HEK293 (cell line): ENCODE measurements around the gene SIX4.

Experiments
- CTCF ChIA-PET: fragments of 350-600 bp; formaldehyde crosslinking; extraction: SDS; loops from one replicate; lab custom pipeline; 2021; ENCODE audit warnings: antibody characterized with exemption; lab: Yijun Ruan, JAX
- POLR2A ChIA-PET: fragments of 300-600 bp; formaldehyde crosslinking; extraction: SDS; loops from one replicate; lab custom pipeline; 2020; ENCODE audit warnings: antibody characterized with exemption, inconsistent platforms; lab: Yijun Ruan, JAX
- H3K27ac ChIP-seq: fragments of 200-500 bp; sonication (Bioruptor generic); 2 replicates; pipeline ENCODE4 v1.5.1; 2014; ENCODE audit warnings: low read depth, low read length, control low read depth, inconsistent platforms; ENCODE audit errors: extremely low read depth
- H3K36me3 ChIP-seq, 2 experiments: fragments of 200-500 bp in 1 of 2; sonication (Bioruptor generic) in 1 of 2; 1 replicate in 1 of 2; 2 replicates in 1 of 2; pipeline ENCODE4 v1.5.1; 2014 to 2017; ENCODE audit warnings: inconsistent platforms in 2 of 2, low read length in 2 of 2; ENCODE audit not compliant: control insufficient read depth in 2 of 2, insufficient read depth in 1 of 2
- H3K4me1 ChIP-seq: fragments of 200-500 bp; sonication (Bioruptor generic); 2 replicates; pipeline ENCODE4 v1.5.1; 2014; ENCODE audit warnings: mild to moderate bottlenecking, low read length, inconsistent platforms; ENCODE audit not compliant: control insufficient read depth, insufficient read depth
- H3K4me3 ChIP-seq: 2 replicates; pipeline ENCODE4 v1.5.1; 2011; ENCODE audit warnings: low read depth, mild to moderate bottlenecking, control low read depth, low read length, moderate library complexity
- H3K9me3 ChIP-seq: fragments of 200-500 bp; sonication (Bioruptor generic); 2 replicates; pipeline ENCODE4 v1.5.1; 2014; ENCODE audit warnings: low read depth, low read length, inconsistent platforms; ENCODE audit not compliant: control insufficient read depth, insufficient read depth
- GFI1B ChIP-seq: fragments of 450-650 bp; formaldehyde crosslinking; IDR thresholded peaks from 2 replicates; pipeline ENCODE4 v1.5.1; 2016; ENCODE audit warnings: missing biosample characterization, missing genetic modification characterization
- KLF9 ChIP-seq: fragments of 450-650 bp; formaldehyde crosslinking; IDR thresholded peaks from 2 replicates; pipeline ENCODE4 v1.5.1; 2016; ENCODE audit warnings: missing biosample characterization, missing genetic modification characterization, low read depth
- MEIS1 ChIP-seq: sonication (generic); formaldehyde crosslinking; IDR thresholded peaks from 2 replicates; pipeline ENCODE4 v1.8.1; 2022; ENCODE audit warnings: missing genetic modification reagents, mild to moderate bottlenecking, borderline replicate concordance
- OSR2 ChIP-seq: fragments of 450-650 bp; formaldehyde crosslinking; IDR thresholded peaks from 2 replicates; pipeline ENCODE4 v1.5.1; 2016; ENCODE audit warnings: missing biosample characterization, missing genetic modification characterization
- WT1 ChIP-seq: fragments of 450-650 bp; formaldehyde crosslinking; IDR thresholded peaks from 2 replicates; pipeline ENCODE4 v1.5.1; 2016; ENCODE audit warnings: missing biosample characterization, missing genetic modification characterization
- ZBTB1 ChIP-seq: fragments of 450-650 bp; formaldehyde crosslinking; IDR thresholded peaks from 2 replicates; pipeline ENCODE4 v1.5.1; 2016; ENCODE audit warnings: missing biosample characterization, missing genetic modification characterization
- ZBTB17 ChIP-seq: fragments of 450-650 bp; formaldehyde crosslinking; IDR thresholded peaks from 2 replicates; pipeline ENCODE4 v1.5.1; 2016; ENCODE audit warnings: missing biosample characterization, missing genetic modification characterization
- ZNF175 ChIP-seq: fragments of 450-650 bp; formaldehyde crosslinking; IDR thresholded peaks from 2 replicates; pipeline ENCODE4 v1.5.1; 2016; ENCODE audit warnings: missing biosample characterization, missing genetic modification characterization
- ZNF23 ChIP-seq: fragments of 450-650 bp; formaldehyde crosslinking; IDR thresholded peaks from 2 replicates; pipeline ENCODE4 v1.5.1; 2016; ENCODE audit warnings: missing biosample characterization, missing genetic modification characterization, borderline replicate concordance
- ZNF324 ChIP-seq: fragments of 450-650 bp; formaldehyde crosslinking; IDR thresholded peaks from 2 replicates; pipeline ENCODE4 v1.5.1; 2016; ENCODE audit warnings: missing biosample characterization, missing genetic modification characterization
- ZNF341 ChIP-seq: fragments of 450-650 bp; formaldehyde crosslinking; IDR thresholded peaks from 2 replicates; pipeline ENCODE4; 2016; ENCODE audit warnings: low read depth, missing biosample characterization, missing genetic modification characterization
- ZNF48 ChIP-seq: fragments of 450-650 bp; formaldehyde crosslinking; IDR thresholded peaks from 2 replicates; pipeline ENCODE4 v1.5.1; 2016; ENCODE audit warnings: missing biosample characterization, missing genetic modification characterization
- ZNF623 ChIP-seq: fragments of 450-650 bp; formaldehyde crosslinking; IDR thresholded peaks from 2 replicates; pipeline ENCODE4 v1.5.1; 2016; ENCODE audit warnings: missing biosample characterization, missing genetic modification characterization
- ZNF660 ChIP-seq: fragments of 450-650 bp; IDR thresholded peaks from 2 replicates; pipeline ENCODE4 v1.5.1; 2018; ENCODE audit warnings: missing biosample characterization, mild to moderate bottlenecking, missing genetic modification characterization
- ZNF785 ChIP-seq: fragments of 450-650 bp; formaldehyde crosslinking; IDR thresholded peaks from 2 replicates; pipeline ENCODE4 v1.5.1; 2016; ENCODE audit warnings: missing biosample characterization, missing genetic modification characterization
- ZNF791 ChIP-seq: fragments of 450-650 bp; formaldehyde crosslinking; IDR thresholded peaks from 2 replicates; pipeline ENCODE4 v1.5.1; 2016; ENCODE audit warnings: missing biosample characterization, missing genetic modification characterization
- ZNF792 ChIP-seq: fragments of 450-650 bp; formaldehyde crosslinking; IDR thresholded peaks from 2 replicates; pipeline ENCODE4 v1.5.1; 2016; ENCODE audit warnings: missing biosample characterization, missing genetic modification characterization
- ZSCAN23 ChIP-seq: fragments of 450-650 bp; formaldehyde crosslinking; IDR thresholded peaks from 2 replicates; pipeline ENCODE4 v1.5.1; 2016; ENCODE audit warnings: missing biosample characterization, missing genetic modification characterization
- ZSCAN30 ChIP-seq: fragments of 450-650 bp; IDR thresholded peaks from 2 replicates; pipeline ENCODE4 v1.5.1; 2018; ENCODE audit warnings: missing biosample characterization, mild to moderate bottlenecking, missing genetic modification characterization, moderate library complexity
- TF ChIP-seq, protein P1 (sequence below): sonication (generic); formaldehyde crosslinking; IDR thresholded peaks from 2 replicates; pipeline ENCODE4 v1.8.1; 2022; ENCODE audit warnings: mild to moderate bottlenecking, moderate library complexity, missing genetic modification reagents
- TF ChIP-seq, protein P2 (sequence below): fragments of 450-650 bp; formaldehyde crosslinking; IDR thresholded peaks from 2 replicates; pipeline ENCODE4 v1.5.1; 2017; ENCODE audit warnings: missing biosample characterization, missing genetic modification characterization
- TF ChIP-seq, protein P3 (sequence below): fragments of 450-650 bp; formaldehyde crosslinking; IDR thresholded peaks from 2 replicates; pipeline ENCODE4; 2016; ENCODE audit warnings: missing biosample characterization, missing genetic modification characterization
- TF ChIP-seq, protein P4 (sequence below): IDR thresholded peaks from 2 replicates; pipeline ENCODE4 v1.6.1; 2011; ENCODE audit warnings: mild to moderate bottlenecking, low read depth, low read length, borderline replicate concordance
- TF ChIP-seq, protein P5 (sequence below): fragments of 450-650 bp; formaldehyde crosslinking; IDR thresholded peaks from 2 replicates; pipeline ENCODE4 v1.5.1; 2017; ENCODE audit warnings: missing biosample characterization, missing genetic modification characterization

SIX4 gene

DNA sequence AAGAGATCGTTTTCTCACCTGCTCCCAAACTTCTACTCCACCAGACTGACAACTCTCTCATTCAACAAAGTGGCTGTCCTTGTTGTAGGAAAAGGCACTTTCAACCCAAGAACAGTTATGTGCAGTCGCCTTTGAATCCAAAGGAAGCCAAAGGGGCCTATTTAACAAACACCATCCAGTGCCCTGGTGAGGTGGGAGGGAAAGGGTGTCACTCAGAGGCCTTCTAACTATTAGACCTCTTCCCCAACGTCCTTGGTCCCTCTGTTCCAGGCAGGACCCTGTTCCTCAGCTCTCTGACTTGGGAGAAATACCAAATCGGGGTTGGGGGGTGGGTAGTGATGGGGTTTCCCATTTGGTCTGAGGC is 3.2 kb downstream of the SIX4 start:
- H3K4me1 ChIP-seq = peaks cover 12% of the 10 kb centered on the region
- peaks cover 16 to 34% of the 10 kb centered on the region in 2 experiments for H3K36me3 ChIP-seq
- peak overlapping the region; percentile 99 for H3K27ac ChIP-seq
- H3K4me3 ChIP-seq = peak overlapping the region; percentile 96
- no peaks in the 10 kb centered on the region for H3K9me3 ChIP-seq
- POLR2A ChIA-PET = interaction anchor here (0.6 to 4.4 kb wide), 4 partner anchors 72 to 302 kb away, joined by 4 to 62 read pairs (median 8); partner anchors contain the start of gene SIX1
- TF ChIP-seq ZNF792 (tag by site-specific recombination) (no peak), MEIS1 (no peak), ZSCAN23 (tag by site-specific recombination) (no peak), ZSCAN30 (tag by site-specific recombination) (no peak), WT1 (tag by site-specific recombination) (no peak), ZNF341 (tag by site-specific recombination) (no peak), ZBTB17 (no peak), ZNF23 (no peak), ZNF791 (tag by site-specific recombination) (no peak), KLF9 (tag by site-specific recombination) (no peak), ZNF660 (tag by site-specific recombination) (no peak)
- TF ChIP-seq, protein P1, sequence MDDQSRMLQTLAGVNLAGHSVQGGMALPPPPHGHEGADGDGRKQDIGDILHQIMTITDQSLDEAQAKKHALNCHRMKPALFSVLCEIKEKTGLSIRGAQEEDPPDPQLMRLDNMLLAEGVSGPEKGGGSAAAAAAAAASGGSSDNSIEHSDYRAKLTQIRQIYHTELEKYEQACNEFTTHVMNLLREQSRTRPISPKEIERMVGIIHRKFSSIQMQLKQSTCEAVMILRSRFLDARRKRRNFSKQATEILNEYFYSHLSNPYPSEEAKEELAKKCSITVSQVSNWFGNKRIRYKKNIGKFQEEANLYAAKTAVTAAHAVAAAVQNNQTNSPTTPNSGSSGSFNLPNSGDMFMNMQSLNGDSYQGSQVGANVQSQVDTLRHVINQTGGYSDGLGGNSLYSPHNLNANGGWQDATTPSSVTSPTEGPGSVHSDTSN (CRISPR knock-in tag) = no peak
- TF ChIP-seq, protein P2, sequence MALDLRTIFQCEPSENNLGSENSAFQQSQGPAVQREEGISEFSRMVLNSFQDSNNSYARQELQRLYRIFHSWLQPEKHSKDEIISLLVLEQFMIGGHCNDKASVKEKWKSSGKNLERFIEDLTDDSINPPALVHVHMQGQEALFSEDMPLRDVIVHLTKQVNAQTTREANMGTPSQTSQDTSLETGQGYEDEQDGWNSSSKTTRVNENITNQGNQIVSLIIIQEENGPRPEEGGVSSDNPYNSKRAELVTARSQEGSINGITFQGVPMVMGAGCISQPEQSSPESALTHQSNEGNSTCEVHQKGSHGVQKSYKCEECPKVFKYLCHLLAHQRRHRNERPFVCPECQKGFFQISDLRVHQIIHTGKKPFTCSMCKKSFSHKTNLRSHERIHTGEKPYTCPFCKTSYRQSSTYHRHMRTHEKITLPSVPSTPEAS (tag by site-specific recombination) = no peak
- TF ChIP-seq, protein P3, sequence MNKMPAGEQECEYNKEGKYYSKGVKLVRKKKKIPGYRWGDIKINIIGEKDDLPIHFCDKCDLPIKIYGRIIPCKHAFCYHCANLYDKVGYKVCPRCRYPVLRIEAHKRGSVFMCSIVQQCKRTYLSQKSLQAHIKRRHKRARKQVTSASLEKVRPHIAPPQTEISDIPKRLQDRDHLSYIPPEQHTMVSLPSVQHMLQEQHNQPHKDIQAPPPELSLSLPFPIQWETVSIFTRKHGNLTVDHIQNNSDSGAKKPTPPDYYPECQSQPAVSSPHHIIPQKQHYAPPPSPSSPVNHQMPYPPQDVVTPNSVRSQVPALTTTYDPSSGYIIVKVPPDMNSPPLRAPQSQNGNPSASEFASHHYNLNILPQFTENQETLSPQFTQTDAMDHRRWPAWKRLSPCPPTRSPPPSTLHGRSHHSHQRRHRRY (tag by site-specific recombination) = no peak
- TF ChIP-seq, all 188 proteins: peak for 0
- CTCF ChIA-PET = interaction anchor here (0.6 to 1.1 kb wide), 4 partner anchors 8 to 81 kb away, joined by 3 to 5 read pairs (median 4); no protein-coding TSS in a partner anchor

DNA sequence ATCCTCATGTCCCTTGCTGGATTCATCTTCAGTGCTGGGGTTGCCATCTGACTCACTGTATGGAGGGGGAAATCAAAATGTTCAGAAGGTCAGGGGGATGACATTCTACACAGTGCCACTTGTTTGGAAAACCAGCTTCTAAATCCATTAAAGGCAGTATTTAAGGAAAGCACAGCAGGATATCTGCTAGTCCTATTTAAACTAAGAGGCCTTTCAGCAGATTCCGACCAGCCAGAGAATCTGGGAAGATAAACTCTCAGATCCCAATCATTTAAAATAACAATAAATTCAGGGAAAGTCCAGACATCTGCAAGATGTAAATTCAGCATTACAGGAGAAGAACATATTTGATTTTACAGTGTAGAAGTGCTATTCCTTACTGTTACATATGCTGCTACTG is 3.8 kb downstream of the SIX4 start:
- CTCF ChIA-PET = interaction anchor here (0.6 to 1.1 kb wide), 3 partner anchors 8 to 81 kb away, joined by 3 to 5 read pairs (median 4); no protein-coding TSS in a partner anchor

More for the DNA sequence above, 3.8 kb downstream of the SIX4 start:
- H3K4me1 ChIP-seq = peaks cover 12% of the 10 kb centered on the region
- H3K27ac ChIP-seq = peak overlapping the region; percentile 99; the same call in 1 of the 2 replicates
- peaks cover 16 to 37% of the 10 kb centered on the region in 2 experiments for H3K36me3 ChIP-seq
- 0 out of 2 replicates have a peak, but pooled peaks have one; percentile 14 for TF ChIP-seq GFI1B (tag by site-specific recombination)
- no peak for TF ChIP-seq ZNF785 (tag by site-specific recombination)
- peak; percentile 13; the same call in 1 of the 2 replicates for TF ChIP-seq OSR2 (tag by site-specific recombination)
- TF ChIP-seq, protein P4, sequence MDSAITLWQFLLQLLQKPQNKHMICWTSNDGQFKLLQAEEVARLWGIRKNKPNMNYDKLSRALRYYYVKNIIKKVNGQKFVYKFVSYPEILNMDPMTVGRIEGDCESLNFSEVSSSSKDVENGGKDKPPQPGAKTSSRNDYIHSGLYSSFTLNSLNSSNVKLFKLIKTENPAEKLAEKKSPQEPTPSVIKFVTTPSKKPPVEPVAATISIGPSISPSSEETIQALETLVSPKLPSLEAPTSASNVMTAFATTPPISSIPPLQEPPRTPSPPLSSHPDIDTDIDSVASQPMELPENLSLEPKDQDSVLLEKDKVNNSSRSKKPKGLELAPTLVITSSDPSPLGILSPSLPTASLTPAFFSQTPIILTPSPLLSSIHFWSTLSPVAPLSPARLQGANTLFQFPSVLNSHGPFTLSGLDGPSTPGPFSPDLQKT = no peak
- no peak for TF ChIP-seq ZNF175 (tag by site-specific recombination)
- TF ChIP-seq, protein P5, sequence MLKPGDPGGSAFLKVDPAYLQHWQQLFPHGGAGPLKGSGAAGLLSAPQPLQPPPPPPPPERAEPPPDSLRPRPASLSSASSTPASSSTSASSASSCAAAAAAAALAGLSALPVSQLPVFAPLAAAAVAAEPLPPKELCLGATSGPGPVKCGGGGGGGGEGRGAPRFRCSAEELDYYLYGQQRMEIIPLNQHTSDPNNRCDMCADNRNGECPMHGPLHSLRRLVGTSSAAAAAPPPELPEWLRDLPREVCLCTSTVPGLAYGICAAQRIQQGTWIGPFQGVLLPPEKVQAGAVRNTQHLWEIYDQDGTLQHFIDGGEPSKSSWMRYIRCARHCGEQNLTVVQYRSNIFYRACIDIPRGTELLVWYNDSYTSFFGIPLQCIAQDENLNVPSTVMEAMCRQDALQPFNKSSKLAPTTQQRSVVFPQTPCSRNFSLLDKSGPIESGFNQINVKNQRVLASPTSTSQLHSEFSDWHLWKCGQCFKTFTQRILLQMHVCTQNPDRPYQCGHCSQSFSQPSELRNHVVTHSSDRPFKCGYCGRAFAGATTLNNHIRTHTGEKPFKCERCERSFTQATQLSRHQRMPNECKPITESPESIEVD (tag by site-specific recombination) = 0 out of 2 replicates have a peak, but pooled peaks have one; percentile 34
- no peak for TF ChIP-seq ZNF48 (tag by site-specific recombination)
- no peak for TF ChIP-seq ZNF623 (tag by site-specific recombination)
- TF ChIP-seq ZBTB1 (tag by site-specific recombination) = no peak
- no peak for TF ChIP-seq ZNF324
- no peak overlapping the region for H3K4me3 ChIP-seq
- POLR2A ChIA-PET = interaction anchor here (0.6 to 4.4 kb wide), 4 partner anchors 71 to 302 kb away, joined by 4 to 62 read pairs (median 8); partner anchors contain the start of gene SIX1
- H3K9me3 ChIP-seq = no peaks in the 10 kb centered on the region
